ENCODE data around the gene OSBPL10.
"Not testable (repeated sequence)": the region's sequence is repeated elsewhere in the genome, so short reads cannot be mapped to it uniquely, and the experiment has no call there.

The OSBPL10 gene

GRCh38 chr3:31704591-31705179 lies 276.4 kb downstream of the OSBPL10 start:
- DNase-seq (ENCODE audit: low read depth in 2 of 2) = no peak

- no peak for DNase-seq (ENCODE audit: low read depth in 2 of 2)
These were observed 276.9 kb downstream of the OSBPL10 start for GRCh38 chr3:31704156-31704555.

- DNase-seq (ENCODE audit: low read depth in 2 of 2) = no peak
These were observed 279.8 kb downstream of the OSBPL10 start for GRCh38 chr3:31701286-31701685.

- DNase-seq (ENCODE audit: low read depth in 2 of 2) = no peak
These were observed 281.6 kb downstream of the OSBPL10 start for GRCh38 chr3:31699309-31699953.

- no peak for DNase-seq (ENCODE audit: low read depth in 2 of 2)
These were observed 284.1 kb downstream of the OSBPL10 start for GRCh38 chr3:31696815-31697548.

GRCh38 chr3:31696009-31696297 lies 285.1 kb downstream of the OSBPL10 start:
- DNase-seq (ENCODE audit: low read depth in 2 of 2) = no peak

- no peak for DNase-seq (ENCODE audit: low read depth in 2 of 2)
These were observed 285.6 kb downstream of the OSBPL10 start for GRCh38 chr3:31695280-31696008.

GRCh38 chr3:31693346-31693745 lies 287.7 kb downstream of the OSBPL10 start:
- DNase-seq (ENCODE audit: low read depth in 2 of 2) = no peak

GRCh38 chr3:31692751-31693150 lies 288.3 kb downstream of the OSBPL10 start:
- DNase-seq (ENCODE audit: low read depth in 2 of 2) = no peak

GRCh38 chr3:31690771-31691170 lies 290.3 kb downstream of the OSBPL10 start:
- DNase-seq (ENCODE audit: low read depth in 2 of 2) = no peak

- DNase-seq (ENCODE audit: low read depth in 2 of 2) = not testable (repeated sequence)
These were observed 291.5 kb downstream of the OSBPL10 start for GRCh38 chr3:31689523-31689922.

GRCh38 chr3:31688984-31689383 lies 292.1 kb downstream of the OSBPL10 start:
- no peak for DNase-seq (ENCODE audit: low read depth in 2 of 2)

- no peak for DNase-seq (ENCODE audit: low read depth in 2 of 2)
These were observed 293.9 kb downstream of the OSBPL10 start for GRCh38 chr3:31687020-31687802.

- DNase-seq (ENCODE audit: low read depth in 2 of 2) = no peak
These were observed 300.8 kb downstream of the OSBPL10 start for GRCh38 chr3:31680072-31680870.

GRCh38 chr3:31676556-31676955 lies 304.5 kb downstream of the OSBPL10 start:
- no peak for DNase-seq (ENCODE audit: low read depth in 2 of 2)

- no peak for DNase-seq (ENCODE audit: low read depth in 2 of 2)
These were observed 307.1 kb downstream of the OSBPL10 start for GRCh38 chr3:31673950-31674349.

- DNase-seq (ENCODE audit: low read depth in 2 of 2) = no peak
These were observed 309.1 kb downstream of the OSBPL10 start for GRCh38 chr3:31671976-31672375.

- DNase-seq (ENCODE audit: low read depth in 2 of 2) = no peak
These were observed 309.6 kb downstream of the OSBPL10 start for GRCh38 chr3:31671451-31671850.

- DNase-seq (ENCODE audit: low read depth in 2 of 2) = no peak
These were observed 310.3 kb downstream of the OSBPL10 start for GRCh38 chr3:31670722-31671121.

GRCh38 chr3:31670136-31670535 lies 310.9 kb downstream of the OSBPL10 start:
- no peak for DNase-seq (ENCODE audit: low read depth in 2 of 2)

GRCh38 chr3:31668242-31668641 lies 312.8 kb downstream of the OSBPL10 start:
- DNase-seq (ENCODE audit: low read depth in 2 of 2) = no peak

All from activated CD8-positive, alpha-beta memory T cell treated with anti-CD3 and anti-CD28 coated beads for 4 hours (primary cell).